ENCODE measurements around the gene EFHD2. TPM values are rescaled to one million over a fixed set of nuclear protein-coding genes. Genes with fewer than 3 reads are reported as not detected.
"Not testable (repeated sequence)": the region's sequence is repeated elsewhere in the genome, so short reads cannot be mapped to it uniquely, and the experiment has no call there.

Gene EFHD2
- total RNA-seq, 4 donors from 2014 or later: 88.0 to 188 (median 174) TPM

DNA sequence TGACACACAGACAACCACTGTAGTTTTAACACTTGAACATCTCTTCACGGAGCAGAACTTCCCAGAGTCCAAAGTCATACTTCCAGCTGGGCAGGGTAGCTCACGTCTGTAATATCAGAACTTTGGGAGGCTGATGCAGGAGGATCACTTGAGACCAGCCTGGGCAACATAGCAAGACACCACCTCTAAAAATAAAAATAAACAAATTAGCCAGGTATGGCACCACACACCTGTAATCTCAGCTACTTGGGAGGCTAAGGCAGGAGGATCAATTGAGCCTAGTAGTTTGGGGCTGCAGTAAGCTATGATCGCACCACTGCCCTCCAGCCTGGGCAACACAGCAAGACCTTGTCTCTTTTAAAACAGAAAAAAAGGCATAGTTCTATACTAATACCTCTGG is 24.3 kb upstream of the EFHD2 start:
- no peaks in the 10 kb centered on the region for H3K36me3 ChIP-seq
- in situ Hi-C loops (cut with MboI; ENCODE audit: low pct_ligation_motif_present in 1 of 4, low pct_unique_long_range_greater_than_20kb in 1 of 4, low sequenced_read_pairs in 3 of 4) (no loop called here), intact Hi-C loops (cut with DNase I; ENCODE audit: low total_unique reads) (no loop called here)
- WGBS, 2 donors (ENCODE audit: low coverage in 1 of 2): 83 to 100% methylated on average over 1 to 3 of the region's 3 CpGs
- H3K9me3 ChIP-seq: no peaks in the 10 kb centered on the region
- DNase-seq: no peak
- H3K27me3 ChIP-seq: no peaks in the 10 kb centered on the region
- H3K4me1 ChIP-seq: peaks cover 0 to 6% (median 2%) of the 10 kb centered on the region in 4 donors
- no peak overlapping the region for H3K4me3 ChIP-seq
- TF ChIP-seq POLR2AphosphoS5 (IDR thresholded peaks at IDR 0.05) (no peak), EP300 (IDR thresholded peaks at IDR 0.05; ENCODE audit: low read depth) (no peak), POLR2A (IDR thresholded peaks at IDR 0.05) (no peak)
- TF ChIP-seq, protein P1, sequence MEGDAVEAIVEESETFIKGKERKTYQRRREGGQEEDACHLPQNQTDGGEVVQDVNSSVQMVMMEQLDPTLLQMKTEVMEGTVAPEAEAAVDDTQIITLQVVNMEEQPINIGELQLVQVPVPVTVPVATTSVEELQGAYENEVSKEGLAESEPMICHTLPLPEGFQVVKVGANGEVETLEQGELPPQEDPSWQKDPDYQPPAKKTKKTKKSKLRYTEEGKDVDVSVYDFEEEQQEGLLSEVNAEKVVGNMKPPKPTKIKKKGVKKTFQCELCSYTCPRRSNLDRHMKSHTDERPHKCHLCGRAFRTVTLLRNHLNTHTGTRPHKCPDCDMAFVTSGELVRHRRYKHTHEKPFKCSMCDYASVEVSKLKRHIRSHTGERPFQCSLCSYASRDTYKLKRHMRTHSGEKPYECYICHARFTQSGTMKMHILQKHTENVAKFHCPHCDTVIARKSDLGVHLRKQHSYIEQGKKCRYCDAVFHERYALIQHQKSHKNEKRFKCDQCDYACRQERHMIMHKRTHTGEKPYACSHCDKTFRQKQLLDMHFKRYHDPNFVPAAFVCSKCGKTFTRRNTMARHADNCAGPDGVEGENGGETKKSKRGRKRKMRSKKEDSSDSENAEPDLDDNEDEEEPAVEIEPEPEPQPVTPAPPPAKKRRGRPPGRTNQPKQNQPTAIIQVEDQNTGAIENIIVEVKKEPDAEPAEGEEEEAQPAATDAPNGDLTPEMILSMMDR (IDR thresholded peaks at IDR 0.05): no peak
- no peak overlapping the region for H3K27ac ChIP-seq

DNA sequence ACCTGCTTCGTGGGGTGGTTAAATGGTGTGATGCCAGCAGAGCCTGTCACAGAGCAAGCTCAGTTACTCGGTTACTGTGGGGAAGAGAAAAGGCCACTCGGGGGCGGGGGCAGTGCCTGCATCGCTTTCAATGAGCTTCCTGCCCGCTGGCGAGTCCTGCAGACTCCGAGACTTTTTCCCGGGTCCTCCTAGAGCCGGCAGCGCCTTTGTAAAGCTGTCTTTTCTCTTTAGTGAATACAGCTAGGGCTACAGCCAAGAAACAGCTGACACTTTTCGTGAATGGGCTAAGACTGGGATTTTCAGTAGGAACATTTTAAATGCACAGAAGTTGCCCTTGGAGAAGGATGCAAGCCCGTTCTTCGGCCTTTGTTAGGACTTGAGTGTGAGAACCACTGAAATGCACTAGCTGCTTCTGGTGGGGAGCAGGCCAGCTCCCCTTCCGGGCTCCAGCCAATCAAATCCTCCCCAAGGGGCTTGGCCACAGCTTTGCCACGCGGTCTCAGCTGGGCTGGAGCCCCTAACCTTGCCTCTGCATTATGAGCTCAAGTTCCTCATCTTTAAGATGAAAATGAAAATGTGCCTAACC is 23.4 kb upstream of the EFHD2 start:
- 52% methylated on average over 17 of the region's 17 CpGs; no CpG with 5 or more reads in 1 of the 2 donors for WGBS, 2 donors (ENCODE audit: low coverage in 1 of 2)
- H3K27ac ChIP-seq: no peak overlapping the region
- DNase-seq: no peak
- H3K27me3 ChIP-seq: no peaks in the 10 kb centered on the region
- peaks cover 0 to 6% (median 2%) of the 10 kb centered on the region in 4 donors for H3K4me1 ChIP-seq
- no peaks in the 10 kb centered on the region for H3K36me3 ChIP-seq
- no peak for TF ChIP-seq POLR2AphosphoS5 (IDR thresholded peaks at IDR 0.05)
- no peak for TF ChIP-seq POLR2A (IDR thresholded peaks at IDR 0.05)
- TF ChIP-seq, protein P1 (IDR thresholded peaks at IDR 0.05): no peak
- no peak for TF ChIP-seq EP300 (IDR thresholded peaks at IDR 0.05; ENCODE audit: low read depth)
- H3K4me3 ChIP-seq: peak overlapping the region in 1 of 4 donors; percentile 2
- intact Hi-C loops (cut with DNase I; ENCODE audit: low total_unique reads): no loop called here
- H3K9me3 ChIP-seq: no peaks in the 10 kb centered on the region
- in situ Hi-C loops (cut with MboI; ENCODE audit: low pct_ligation_motif_present in 1 of 4, low pct_unique_long_range_greater_than_20kb in 1 of 4, low sequenced_read_pairs in 3 of 4): no loop called here

DNA sequence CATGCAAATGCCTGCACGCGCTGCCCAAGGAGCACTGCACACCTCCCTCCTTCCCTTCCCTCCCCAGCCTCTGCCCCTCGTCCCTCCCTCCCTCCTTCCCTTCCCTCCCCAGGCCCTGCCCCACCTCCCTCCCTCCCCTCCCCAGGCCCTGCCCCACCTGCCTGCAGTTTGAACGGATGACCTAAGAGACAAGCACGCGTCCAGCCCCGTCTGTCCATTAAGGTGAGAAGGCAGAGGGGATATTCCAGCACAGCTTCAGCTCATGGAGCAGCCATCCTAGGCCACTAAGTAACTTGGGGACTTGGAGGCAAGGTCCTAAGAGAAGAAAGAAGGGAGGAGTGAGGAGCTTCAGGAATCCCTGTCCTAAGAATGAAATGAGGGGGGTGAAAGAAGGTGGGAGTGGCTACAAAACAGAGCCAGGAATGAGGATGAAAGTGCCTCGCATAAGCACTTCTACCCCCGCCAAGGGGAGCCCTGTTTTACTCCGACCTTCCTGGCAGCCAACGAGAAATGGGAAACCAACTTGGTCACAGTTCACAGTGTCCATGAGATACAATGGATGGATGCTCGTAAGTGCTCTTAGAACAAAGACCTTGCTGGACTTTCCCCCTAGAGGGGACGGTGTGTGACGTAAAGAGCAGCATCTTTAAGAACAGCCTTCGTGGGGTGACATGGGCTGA is 21.3 kb upstream of the EFHD2 start:
- TF ChIP-seq, protein P1 (IDR thresholded peaks at IDR 0.05): no peak
- no peak for TF ChIP-seq EP300 (IDR thresholded peaks at IDR 0.05; ENCODE audit: low read depth)
- no peak for TF ChIP-seq POLR2A (IDR thresholded peaks at IDR 0.05)
- no peak overlapping the region for H3K27ac ChIP-seq
- H3K4me3 ChIP-seq: no peak overlapping the region
- H3K9me3 ChIP-seq: no peaks in the 10 kb centered on the region
- H3K36me3 ChIP-seq: no peaks in the 10 kb centered on the region
- H3K4me1 ChIP-seq: peaks cover 0 to 11% (median 2%) of the 10 kb centered on the region in 4 donors
- no peak for DNase-seq
- no peaks in the 10 kb centered on the region for H3K27me3 ChIP-seq
- intact Hi-C loops (cut with DNase I; ENCODE audit: low total_unique reads) (no loop called here), in situ Hi-C loops (cut with MboI; ENCODE audit: low pct_ligation_motif_present in 1 of 4, low pct_unique_long_range_greater_than_20kb in 1 of 4, low sequenced_read_pairs in 3 of 4) (no loop called here)
- 73 to 80% methylated on average over 3 to 14 of the region's 15 CpGs for WGBS, 2 donors (ENCODE audit: low coverage in 1 of 2)

DNA sequence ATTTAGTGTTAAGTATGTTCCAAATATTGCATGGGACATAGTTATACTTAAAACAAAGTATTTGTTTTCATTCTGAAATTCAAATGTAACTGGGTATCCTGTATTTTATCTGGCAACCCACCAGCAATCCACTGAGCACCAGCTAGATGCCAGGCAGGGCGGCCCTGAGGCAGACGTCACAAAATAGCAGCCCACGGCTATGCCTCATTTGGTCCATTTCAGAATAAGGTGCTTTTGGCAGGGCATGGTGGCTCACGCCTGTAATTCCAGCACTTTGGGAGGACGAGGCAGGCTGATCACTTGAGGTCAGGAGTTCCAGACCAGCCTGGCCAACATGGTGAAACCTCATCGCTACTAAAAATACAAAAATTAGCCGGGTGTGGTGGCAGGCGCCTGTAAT is 19.9 kb upstream of the EFHD2 start:
- H3K4me3 ChIP-seq; H3K9me3 ChIP-seq; in situ Hi-C loops (cut with MboI; ENCODE audit: low pct_ligation_motif_present in 1 of 4, low pct_unique_long_range_greater_than_20kb in 1 of 4, low sequenced_read_pairs in 3 of 4); intact Hi-C loops (cut with DNase I; ENCODE audit: low total_unique reads); H3K36me3 ChIP-seq; H3K27me3 ChIP-seq; H3K27ac ChIP-seq; DNase-seq: not testable (repeated sequence)
- peaks cover 0 to 18% (median 3%) of the 10 kb centered on the region in 4 donors for H3K4me1 ChIP-seq
- 89 to 94% methylated on average over 2 to 8 of the region's 8 CpGs for WGBS, 2 donors (ENCODE audit: low coverage in 1 of 2)

All from transverse colon (tissue), 4 donors.